Rectal smooth muscle tissue (tissue), 1 donor: Measurements from ENCODE around the gene PLAU.

Experiments used
- H3K27ac ChIP-seq: one replicate; pipeline ENCODE4 v1.7.0; 2013; ENCODE audit warnings: low read depth, low read length, inconsistent platforms
- H3K27me3 ChIP-seq: one replicate; pipeline ENCODE4 v1.7.0; 2013; ENCODE audit warnings: low read length; ENCODE audit not compliant: control insufficient read depth, insufficient read depth
- H3K36me3 ChIP-seq: one replicate; pipeline ENCODE4 v1.7.0; 2013; ENCODE audit warnings: low read length; ENCODE audit not compliant: control insufficient read depth, insufficient read depth
- H3K4me1 ChIP-seq: one replicate; pipeline ENCODE4 v1.7.0; 2013; ENCODE audit warnings: low read length; ENCODE audit not compliant: control insufficient read depth, insufficient read depth
- H3K4me3 ChIP-seq: one replicate; pipeline ENCODE4 v1.7.0; 2013; ENCODE audit warnings: low read length
- H3K9ac ChIP-seq: one replicate; pipeline ENCODE4 v1.7.0; 2013; ENCODE audit warnings: low read length

Gene PLAU

GRCh38 chr10:73910764-73911552, at the start of gene PLAU:
PLAU (plus strand) TSS chr10:73911132; CDS start chr10:73911556, 424 bp downstream.
- Histone ChIP-seq H3K4me3 (peak within 1 kb of the TSS; percentile 57), H3K27ac (no peak within 1 kb of the TSS), H3K9ac (no peak within 1 kb of the TSS), H3K36me3 (no peaks in the 10 kb centered on the region), H3K4me1 (peaks cover 4% of the 10 kb centered on the region), H3K27me3 (no peaks in the 10 kb centered on the region)

- Histone ChIP-seq H3K27me3 (no peaks in the 10 kb centered on the region), H3K4me1 (peaks cover 30% of the 10 kb centered on the region), H3K27ac (no peak overlapping the region), H3K4me3 (no peak overlapping the region), H3K9ac (no peak overlapping the region), H3K36me3 (peaks cover 26% of the 10 kb centered on the region)
Measured at GRCh38 chr10:73862011-73862410, 48.9 kb upstream of the PLAU start.

- Histone ChIP-seq H3K4me1 (peaks cover 26% of the 10 kb centered on the region), H3K27ac (no peak overlapping the region), H3K27me3 (no peaks in the 10 kb centered on the region), H3K4me3 (no peak overlapping the region), H3K36me3 (peaks cover 25% of the 10 kb centered on the region), H3K9ac (no peak overlapping the region)
Measured at GRCh38 chr10:73863039-73863817, 47.7 kb upstream of the PLAU start.

GRCh38 chr10:73864229-73864628, 46.7 kb upstream of the PLAU start:
- peaks cover 35% of the 10 kb centered on the region for H3K4me1 ChIP-seq
- no peak overlapping the region for H3K9ac ChIP-seq
- H3K4me3 ChIP-seq = no peak overlapping the region
- no peaks in the 10 kb centered on the region for H3K27me3 ChIP-seq
- peaks cover 26% of the 10 kb centered on the region for H3K36me3 ChIP-seq
- no peak overlapping the region for H3K27ac ChIP-seq

GRCh38 chr10:73865107-73865458, 45.8 kb upstream of the PLAU start:
- Histone ChIP-seq H3K27ac (no peak overlapping the region), H3K36me3 (peaks cover 22% of the 10 kb centered on the region), H3K4me1 (peaks cover 34% of the 10 kb centered on the region), H3K4me3 (no peak overlapping the region), H3K9ac (no peak overlapping the region), H3K27me3 (no peaks in the 10 kb centered on the region)

GRCh38 chr10:73865459-73866442, 45.2 kb upstream of the PLAU start:
- H3K4me1 ChIP-seq = peaks cover 34% of the 10 kb centered on the region
- peak overlapping the region; percentile 18 for H3K4me3 ChIP-seq
- peak overlapping the region; percentile 55 for H3K27ac ChIP-seq
- H3K36me3 ChIP-seq = peaks cover 21% of the 10 kb centered on the region
- H3K27me3 ChIP-seq = no peaks in the 10 kb centered on the region
- H3K9ac ChIP-seq = peak overlapping the region; percentile 24

- Histone ChIP-seq H3K36me3 (peaks cover 26% of the 10 kb centered on the region), H3K27ac (peak overlapping the region; percentile 64), H3K4me3 (no peak overlapping the region), H3K27me3 (no peaks in the 10 kb centered on the region), H3K4me1 (peaks cover 37% of the 10 kb centered on the region), H3K9ac (no peak overlapping the region)
Measured at GRCh38 chr10:73866621-73867020, 44.3 kb upstream of the PLAU start.

GRCh38 chr10:73867126-73867807, 43.7 kb upstream of the PLAU start:
- Histone ChIP-seq H3K27me3 (no peaks in the 10 kb centered on the region), H3K27ac (peak overlapping the region; percentile 64), H3K4me3 (peak overlapping the region; percentile 7), H3K9ac (no peak overlapping the region), H3K4me1 (peaks cover 42% of the 10 kb centered on the region), H3K36me3 (peaks cover 26% of the 10 kb centered on the region)

- H3K36me3 ChIP-seq = peaks cover 26% of the 10 kb centered on the region
- H3K4me3 ChIP-seq = no peak overlapping the region
- peak overlapping the region; percentile 64 for H3K27ac ChIP-seq
- H3K27me3 ChIP-seq = no peaks in the 10 kb centered on the region
- no peak overlapping the region for H3K9ac ChIP-seq
- H3K4me1 ChIP-seq = peaks cover 41% of the 10 kb centered on the region
Measured at GRCh38 chr10:73867871-73868631, 42.9 kb upstream of the PLAU start.

GRCh38 chr10:73868655-73869195, 42.2 kb upstream of the PLAU start:
- Histone ChIP-seq H3K4me1 (peaks cover 41% of the 10 kb centered on the region), H3K36me3 (peaks cover 26% of the 10 kb centered on the region), H3K4me3 (no peak overlapping the region), H3K9ac (no peak overlapping the region), H3K27me3 (no peaks in the 10 kb centered on the region), H3K27ac (peak overlapping the region; percentile 33)
